ELR (cell line): Measurements from ENCODE around the gene GBP3.
"Not testable (repeated sequence)": the region's sequence is repeated elsewhere in the genome, so short reads cannot be mapped to it uniquely, and the experiment has no call there.

Source experiments
- DNase-seq: peaks from one replicate; pipeline ENCODE4 v3.0.0-alpha.2; 2015; ENCODE audit warnings: low read depth

GBP3 gene

DNA sequence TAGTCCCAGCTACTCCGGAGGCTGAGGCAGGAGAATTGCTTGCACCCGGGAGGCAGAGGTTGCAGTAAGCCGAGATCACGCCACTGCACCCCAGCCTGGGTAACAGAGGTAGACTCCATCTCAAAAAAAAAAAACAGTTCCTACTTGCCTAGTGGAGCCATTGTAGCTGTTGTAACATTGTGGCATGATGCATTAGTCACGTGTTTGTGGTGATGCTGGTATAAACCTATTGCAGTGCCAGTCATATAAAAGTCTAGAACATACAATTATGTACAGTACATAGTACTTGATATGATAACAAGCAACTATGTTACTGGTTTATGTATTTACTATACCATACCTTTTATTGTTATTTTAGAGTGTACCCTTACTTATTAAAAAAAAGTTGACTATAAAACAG lies 46.4 kb downstream of the GBP3 start:
- no peak for DNase-seq

DNA sequence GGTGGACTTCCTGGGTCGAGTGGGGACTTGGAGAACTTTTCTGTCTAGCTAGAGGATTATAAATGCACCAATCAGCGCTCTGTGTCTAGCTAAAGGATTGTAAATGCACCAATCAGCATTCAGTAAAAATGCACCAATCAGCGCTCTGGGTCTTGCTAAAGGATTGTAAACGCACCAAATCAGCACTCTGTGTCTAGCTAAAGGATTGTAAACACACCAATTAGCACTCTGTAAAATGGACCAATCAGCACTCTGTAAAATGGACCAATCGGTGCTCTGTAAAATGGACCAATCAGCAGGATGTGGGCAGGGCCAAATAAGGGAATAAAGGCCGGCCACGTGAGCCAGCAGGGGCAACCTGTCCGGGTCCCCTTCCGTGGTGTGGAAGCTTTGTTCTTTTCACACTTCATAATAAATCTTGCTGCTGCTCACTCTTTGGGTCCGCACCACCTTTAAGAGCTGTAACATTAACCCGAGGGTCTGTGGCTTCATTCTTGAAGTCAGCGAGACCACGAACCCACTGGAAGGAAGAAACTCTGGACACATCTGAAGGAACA lies 48.0 kb downstream of the GBP3 start:
- DNase-seq, result not testable (repeated sequence)

- peak; percentile 72 for DNase-seq
Observed at GRCh38 chr1:88973520-88974137, 49.0 kb downstream of the GBP3 start.

DNA sequence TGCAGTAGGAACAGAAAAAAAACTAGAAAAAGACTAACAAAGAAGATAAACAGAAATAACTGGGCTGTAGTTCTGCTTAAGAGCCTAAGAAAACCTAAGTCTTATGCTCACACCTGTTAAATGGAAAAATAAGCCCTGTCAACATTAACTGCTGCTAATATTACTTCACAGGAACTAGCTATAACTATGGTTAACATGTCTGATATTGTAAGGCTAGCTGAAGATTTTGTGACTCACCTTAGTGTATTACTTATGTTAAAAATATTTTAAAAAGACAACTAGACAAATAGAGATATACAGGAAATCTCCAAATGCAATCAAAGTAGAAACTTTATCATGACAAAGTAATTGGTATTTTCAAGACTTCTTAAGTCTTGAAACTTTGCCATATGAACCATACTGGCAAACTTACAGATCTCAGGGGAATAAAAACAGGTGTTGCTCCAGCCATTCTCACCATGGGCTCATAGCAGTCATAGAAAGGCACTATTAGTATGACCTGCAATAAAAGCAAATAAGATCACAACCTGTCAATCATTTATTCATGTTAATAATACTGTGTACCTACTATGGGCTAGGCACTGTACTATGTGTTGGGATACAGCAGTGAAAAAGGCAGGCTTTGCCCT lies 60.9 kb downstream of the GBP3 start:
- DNase-seq, result peak; percentile 20

DNA sequence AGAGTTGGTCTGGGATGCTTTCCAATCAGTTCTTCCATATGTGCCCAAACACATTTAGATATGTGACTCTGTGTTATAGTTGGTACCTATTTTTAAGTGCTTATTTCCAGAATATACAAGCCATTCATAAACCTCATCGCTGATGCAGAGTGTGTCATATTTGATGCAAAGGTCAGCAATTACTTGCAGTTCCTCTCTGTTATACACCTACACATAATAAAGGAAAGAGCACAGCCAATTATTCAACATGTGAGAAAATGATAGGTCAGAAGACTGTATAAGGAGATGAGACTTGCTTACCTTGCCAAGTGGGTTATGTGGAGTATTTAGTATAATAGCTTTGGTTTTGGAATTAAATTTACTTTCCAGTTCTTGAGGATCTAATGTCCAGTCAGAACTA lies 61.6 kb downstream of the GBP3 start:
- DNase-seq, result no peak
